ENCODE data around the gene TTLL13.
"Not testable (repeated sequence)": the region's sequence is repeated elsewhere in the genome, so short reads cannot be mapped to it uniquely, and the experiment has no call there.

TTLL13 gene

GRCh38 chr15:90281637-90282036, 32.3 kb downstream of the TTLL13 start:
- DNase-seq (ENCODE audit: low spot score) = not testable (repeated sequence)

- DNase-seq (ENCODE audit: low spot score) = peak; percentile 33
These were observed 37.3 kb downstream of the TTLL13 start for GRCh38 chr15:90286678-90287077.

- no peak for DNase-seq (ENCODE audit: low spot score)
These were observed 37.7 kb downstream of the TTLL13 start for GRCh38 chr15:90287101-90287500.

- DNase-seq (ENCODE audit: low spot score) = no peak
These were observed 38.6 kb downstream of the TTLL13 start for GRCh38 chr15:90287946-90288345.

GRCh38 chr15:90291679-90292356, 42.5 kb downstream of the TTLL13 start:
- DNase-seq (ENCODE audit: low spot score) = no peak

GRCh38 chr15:90293040-90293810, 43.9 kb downstream of the TTLL13 start:
- DNase-seq (ENCODE audit: low spot score) = peak; percentile 31

GRCh38 chr15:90294159-90294558, 44.8 kb downstream of the TTLL13 start:
- DNase-seq (ENCODE audit: low spot score) = no peak

GRCh38 chr15:90294601-90295269, 45.4 kb downstream of the TTLL13 start:
- DNase-seq (ENCODE audit: low spot score) = no peak

- no peak for DNase-seq (ENCODE audit: low spot score)
These were observed 45.9 kb downstream of the TTLL13 start for GRCh38 chr15:90295270-90295648.

- DNase-seq (ENCODE audit: low spot score) = not testable (repeated sequence)
These were observed 47.0 kb downstream of the TTLL13 start for GRCh38 chr15:90296316-90296884.

GRCh38 chr15:90297021-90297420, 47.7 kb downstream of the TTLL13 start:
- DNase-seq (ENCODE audit: low spot score) = no peak

- DNase-seq (ENCODE audit: low spot score) = no peak
These were observed 51.2 kb downstream of the TTLL13 start for GRCh38 chr15:90300541-90300940.

GRCh38 chr15:90300988-90301706, 51.8 kb downstream of the TTLL13 start:
- peak; percentile 19 for DNase-seq (ENCODE audit: low spot score)

GRCh38 chr15:90301707-90302300, 52.4 kb downstream of the TTLL13 start:
- DNase-seq (ENCODE audit: low spot score) = peak; percentile 15

GRCh38 chr15:90305355-90305754, 56.0 kb downstream of the TTLL13 start:
- DNase-seq (ENCODE audit: low spot score) = not testable (repeated sequence)

GRCh38 chr15:90305932-90306331, 56.6 kb downstream of the TTLL13 start:
- DNase-seq (ENCODE audit: low spot score) = no peak

GRCh38 chr15:90306560-90306959, 57.2 kb downstream of the TTLL13 start:
- DNase-seq (ENCODE audit: low spot score) = no peak

- no peak for DNase-seq (ENCODE audit: low spot score)
These were observed 58.3 kb downstream of the TTLL13 start for GRCh38 chr15:90307661-90308060.

GRCh38 chr15:90309020-90309419, 59.7 kb downstream of the TTLL13 start:
- DNase-seq (ENCODE audit: low spot score) = no peak

Data from AG08395 (cell line).